H1 (cell line): ENCODE data around the gene SZT2.

Experiments
- ATF3 ChIP-seq: IDR thresholded peaks from 2 replicates; pipeline ENCODE4 v1.6.1; 2011; ENCODE audit warnings: low read depth, mild to moderate bottlenecking, low read length; ENCODE audit not compliant: insufficient read depth
- EGR1 ChIP-seq: IDR thresholded peaks from 2 replicates; pipeline ENCODE4 v1.6.1; 2011; ENCODE audit warnings: low read depth, low read length, borderline replicate concordance
- EZH2 ChIP-seq: fragments of 200-600 bp; sonication (generic); IDR thresholded peaks from 2 replicates; pipeline ENCODE4 v1.7.1; 2012; ENCODE audit warnings: low read depth, mild to moderate bottlenecking, moderate library complexity, low read length, inconsistent platforms; ENCODE audit not compliant: severe bottlenecking
- GABPA ChIP-seq: IDR thresholded peaks from 2 replicates; pipeline ENCODE4 v1.6.1; 2011; ENCODE audit warnings: mild to moderate bottlenecking, low read length, moderate library complexity, borderline replicate concordance; ENCODE audit not compliant: insufficient read depth
- JUN ChIP-seq: IDR thresholded peaks from 2 replicates; pipeline ENCODE4 v1.6.1; 2011; ENCODE audit warnings: low read depth, mild to moderate bottlenecking, improper control_type of control experiment, low read length
- POLR2A ChIP-seq, 2 experiments: IDR thresholded peaks; 1 replicate in 1 of 2; 2 replicates in 1 of 2; pipeline ENCODE4 v1.6.1; 2011; ENCODE audit warnings: low read depth in 2 of 2, low read length in 2 of 2, mild to moderate bottlenecking in 2 of 2; ENCODE audit errors: control extremely low read depth in 1 of 2
- POLR2AphosphoS5 ChIP-seq: IDR thresholded peaks from 2 replicates; pipeline ENCODE4 v1.6.1; 2011; ENCODE audit warnings: low read depth, low read length
- TEAD4 ChIP-seq: IDR thresholded peaks from 2 replicates; pipeline ENCODE4 v1.6.1; 2012; ENCODE audit warnings: low read depth, low read length, inconsistent platforms, mixed read lengths
- TF ChIP-seq, protein P1 (sequence below), 3 experiments: IDR thresholded peaks; 1 replicate in 2 of 3; 2 replicates in 1 of 3; pipeline versions ENCODE4 v1.5.1 to v1.6.1; 2011; ENCODE audit warnings: low read length in 3 of 3, mild to moderate bottlenecking in 3 of 3, inconsistent platforms in 2 of 3, low read depth in 1 of 3, moderate library complexity in 1 of 3; ENCODE audit not compliant: insufficient read depth in 1 of 3; ENCODE audit errors: control extremely low read depth in 1 of 3
- TF ChIP-seq, protein P2 (sequence below): IDR thresholded peaks from 2 replicates; pipeline ENCODE4 v1.6.1; 2012; ENCODE audit warnings: inconsistent platforms

GRCh38 chr1:43451157-43451591, 61.5 kb downstream of the SZT2 start:
- TF ChIP-seq POLR2AphosphoS5 (no peak), POLR2A (IDR thresholded peaks at IDR 0.05; ENCODE audit: control extremely low read depth in 1 of 2, low read depth in 2 of 2, low read length in 2 of 2) (no peak), TEAD4 (no peak), JUN (no peak), EZH2 (no peak), ATF3 (no peak), EGR1 (no peak), GABPA (no peak)
- TF ChIP-seq, protein P1, sequence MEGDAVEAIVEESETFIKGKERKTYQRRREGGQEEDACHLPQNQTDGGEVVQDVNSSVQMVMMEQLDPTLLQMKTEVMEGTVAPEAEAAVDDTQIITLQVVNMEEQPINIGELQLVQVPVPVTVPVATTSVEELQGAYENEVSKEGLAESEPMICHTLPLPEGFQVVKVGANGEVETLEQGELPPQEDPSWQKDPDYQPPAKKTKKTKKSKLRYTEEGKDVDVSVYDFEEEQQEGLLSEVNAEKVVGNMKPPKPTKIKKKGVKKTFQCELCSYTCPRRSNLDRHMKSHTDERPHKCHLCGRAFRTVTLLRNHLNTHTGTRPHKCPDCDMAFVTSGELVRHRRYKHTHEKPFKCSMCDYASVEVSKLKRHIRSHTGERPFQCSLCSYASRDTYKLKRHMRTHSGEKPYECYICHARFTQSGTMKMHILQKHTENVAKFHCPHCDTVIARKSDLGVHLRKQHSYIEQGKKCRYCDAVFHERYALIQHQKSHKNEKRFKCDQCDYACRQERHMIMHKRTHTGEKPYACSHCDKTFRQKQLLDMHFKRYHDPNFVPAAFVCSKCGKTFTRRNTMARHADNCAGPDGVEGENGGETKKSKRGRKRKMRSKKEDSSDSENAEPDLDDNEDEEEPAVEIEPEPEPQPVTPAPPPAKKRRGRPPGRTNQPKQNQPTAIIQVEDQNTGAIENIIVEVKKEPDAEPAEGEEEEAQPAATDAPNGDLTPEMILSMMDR (IDR thresholded peaks at IDR 0.05; ENCODE audit: control extremely low read depth in 1 of 3, insufficient read depth in 1 of 3, low read depth in 1 of 3, low read length in 3 of 3), result no peak
- TF ChIP-seq, protein P2, sequence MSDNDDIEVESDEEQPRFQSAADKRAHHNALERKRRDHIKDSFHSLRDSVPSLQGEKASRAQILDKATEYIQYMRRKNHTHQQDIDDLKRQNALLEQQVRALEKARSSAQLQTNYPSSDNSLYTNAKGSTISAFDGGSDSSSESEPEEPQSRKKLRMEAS, result no peak
